Stomach (tissue), 9 donors: ENCODE results near the gene MIS12. TPM values are rescaled to one million over a fixed set of nuclear protein-coding genes. Genes with fewer than 3 reads are reported as not detected.

Experiments used
- DNase-seq, 2 donors: peaks; one replicate each; pipeline versions ENCODE4 v3.0.0 to v3.0.0-alpha.2; 2013 to 2019
- H3K27ac ChIP-seq, 5 donors: fragments of 200-600 bp in 4 of 5; sonication (generic) in 4 of 5; one replicate each; pipeline ENCODE4 v1.5.1; 2013 to 2019; ENCODE audit warnings: mild to moderate bottlenecking in 1 of 5, moderate library complexity in 1 of 5
- H3K27me3 ChIP-seq, 3 donors: fragments of 200-600 bp; sonication (generic); one replicate each; pipeline ENCODE4 v1.5.1; 2017 to 2019; ENCODE audit warnings: mixed run types in 1 of 3
- H3K36me3 ChIP-seq, 4 donors: fragments of 200-600 bp; sonication (generic); 1 replicate in 3 of 4; 2 replicates in 1 of 4; pipeline ENCODE4 v1.5.1; 2016 to 2019
- H3K4me1 ChIP-seq, 4 donors: fragments of 200-600 bp; sonication (generic); one replicate each; pipeline ENCODE4 v1.5.1; 2016 to 2019
- H3K4me3 ChIP-seq, 4 donors: fragments of 200-600 bp; sonication (generic) in 3 of 4; one replicate each; pipeline ENCODE4 v1.5.1; 2016 to 2019; ENCODE audit warnings: mild to moderate bottlenecking in 1 of 4
- H3K9me3 ChIP-seq, 4 donors: fragments of 200-600 bp; sonication (generic); one replicate each; pipeline ENCODE4 v1.5.1; 2016 to 2019
- EP300 ChIP-seq: sonication (generic); formaldehyde crosslinking; IDR thresholded peaks from one replicate; pipeline ENCODE4 v1.6.1; 2017; ENCODE audit warnings: antibody characterized with exemption
- POLR2A ChIP-seq, 4 donors: fragments of 450-650 bp; IDR thresholded peaks; one replicate each; pipeline ENCODE4 v1.6.1; 2016; ENCODE audit warnings: antibody characterized with exemption in 4 of 4, control low read depth in 2 of 4, mild to moderate bottlenecking in 1 of 4, moderate library complexity in 1 of 4
- POLR2AphosphoS5 ChIP-seq, 3 donors: sonication (generic); formaldehyde crosslinking; IDR thresholded peaks; one replicate each; pipeline ENCODE4 v1.6.1; 2016; ENCODE audit warnings: antibody characterized with exemption in 3 of 3
- WGBS, 5 donors: extraction: QIAGEN DNeasy Blood & Tissue Kit in 3 of 5; methylation state at CpG; one replicate each; pipeline versions ENCODE4 v1.1.5 to v1.1.7; 2013 to 2018; 5-methylcytosine and 5-hydroxymethylcytosine counted together
- intact Hi-C: fragments of 100-400 bp; cut with DNase I; formaldehyde crosslinking; loops from one replicate; pipeline ENCODE4 v1.15.1; 2023; ENCODE audit warnings: low total_unique reads
- polyA plus RNA-seq, 3 donors: library from polyadenylated mRNA; stranded (reverse); fragments of 200-250 nt; gene quantifications; one replicate each; pipeline ENCODE4 v1.2.3, GENCODE V29; 2013
- total RNA-seq, 5 donors: library from RNA; depleted of rRNA; stranded (reverse); fragments of >200 nt; gene quantifications; one replicate each; pipeline versions ENCODE4 v1.1.0 to v1.2.3, GENCODE V29; 2014 to 2016
- TF ChIP-seq, protein P1 (sequence below), 7 experiments: fragments of 450-650 bp in 4 of 7; fragments of 200-600 bp in 3 of 7; sonication (generic) in 3 of 7; IDR thresholded peaks; one replicate each; pipeline ENCODE4 v1.5.1; 2016 to 2019; ENCODE audit warnings: antibody characterized with exemption in 7 of 7, control low read depth in 2 of 7, mild to moderate bottlenecking in 1 of 7
- donor health status: healthy with polysubstance abuse.
- donor health status: Bipolar disorder and iron deficiency.
- donor health status: healthy.

Gene MIS12
- total and polyA plus RNA-seq, 8 donors, result 7.5 to 43.3 (median 13.6) TPM; not detected in 1

DNA sequence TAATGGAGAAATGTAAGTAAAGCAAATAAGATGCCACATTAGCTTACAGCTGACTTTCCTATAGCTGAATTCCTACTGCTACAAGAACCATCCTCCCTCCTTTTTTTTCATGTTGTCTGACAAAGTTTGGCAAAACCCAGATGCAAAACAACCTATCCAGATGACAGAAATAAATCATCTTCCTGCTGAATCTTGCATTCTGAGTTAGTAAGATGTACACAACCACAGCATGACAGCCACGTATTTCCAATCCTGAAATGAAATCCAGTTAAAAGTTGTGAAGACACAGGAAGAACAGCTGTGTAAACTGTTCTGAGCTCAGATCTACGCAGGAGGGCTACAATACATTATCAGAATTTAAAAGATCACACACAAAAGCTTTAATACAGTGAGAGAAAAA is 12.5 kb upstream of the MIS12 start:
- TF ChIP-seq POLR2AphosphoS5 (IDR thresholded peaks at IDR 0.05) (no peak), EP300 (no peak), POLR2A (IDR thresholded peaks at IDR 0.05) (no peak)
- TF ChIP-seq, protein P1, sequence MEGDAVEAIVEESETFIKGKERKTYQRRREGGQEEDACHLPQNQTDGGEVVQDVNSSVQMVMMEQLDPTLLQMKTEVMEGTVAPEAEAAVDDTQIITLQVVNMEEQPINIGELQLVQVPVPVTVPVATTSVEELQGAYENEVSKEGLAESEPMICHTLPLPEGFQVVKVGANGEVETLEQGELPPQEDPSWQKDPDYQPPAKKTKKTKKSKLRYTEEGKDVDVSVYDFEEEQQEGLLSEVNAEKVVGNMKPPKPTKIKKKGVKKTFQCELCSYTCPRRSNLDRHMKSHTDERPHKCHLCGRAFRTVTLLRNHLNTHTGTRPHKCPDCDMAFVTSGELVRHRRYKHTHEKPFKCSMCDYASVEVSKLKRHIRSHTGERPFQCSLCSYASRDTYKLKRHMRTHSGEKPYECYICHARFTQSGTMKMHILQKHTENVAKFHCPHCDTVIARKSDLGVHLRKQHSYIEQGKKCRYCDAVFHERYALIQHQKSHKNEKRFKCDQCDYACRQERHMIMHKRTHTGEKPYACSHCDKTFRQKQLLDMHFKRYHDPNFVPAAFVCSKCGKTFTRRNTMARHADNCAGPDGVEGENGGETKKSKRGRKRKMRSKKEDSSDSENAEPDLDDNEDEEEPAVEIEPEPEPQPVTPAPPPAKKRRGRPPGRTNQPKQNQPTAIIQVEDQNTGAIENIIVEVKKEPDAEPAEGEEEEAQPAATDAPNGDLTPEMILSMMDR (IDR thresholded peaks at IDR 0.05), result no peak
- 90 to 97% (median 94%) methylated on average over 2 of the region's 2 CpGs for WGBS, 5 donors
- Histone ChIP-seq H3K36me3 (peaks cover 31 to 77% (median 73%) of the 10 kb centered on the region in 4 donors), H3K4me1 (peaks cover 0 to 8% (median 6%) of the 10 kb centered on the region in 4 donors), H3K9me3 (no peaks in the 10 kb centered on the region), H3K27ac (no peak overlapping the region), H3K27me3 (no peaks in the 10 kb centered on the region), H3K4me3 (no peak overlapping the region)
- no peak for DNase-seq
- intact Hi-C loops, result no loop called here

DNA sequence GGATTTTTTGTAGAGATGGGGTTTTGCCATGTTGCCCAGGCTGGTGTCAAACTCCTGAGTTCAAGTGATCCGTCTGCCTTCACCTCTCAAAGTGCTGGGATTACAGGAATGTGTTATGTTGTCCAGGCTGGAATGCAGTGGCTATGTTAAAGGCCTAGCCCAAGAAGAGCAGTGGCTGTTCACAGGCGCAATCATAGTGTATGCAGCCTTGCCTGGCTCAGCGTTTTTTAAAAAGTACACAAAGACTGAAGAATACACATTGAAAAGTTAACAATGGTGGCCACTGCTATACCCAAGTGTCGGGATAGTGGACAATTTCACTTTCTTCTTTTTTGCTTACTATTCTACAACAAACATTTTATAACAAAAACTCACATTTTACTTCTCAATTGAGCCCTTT is 7.4 kb upstream of the MIS12 start:
- Histone ChIP-seq H3K27me3 (no peaks in the 10 kb centered on the region), H3K9me3 (no peaks in the 10 kb centered on the region), H3K4me3 (no peak overlapping the region), H3K36me3 (peaks cover 48 to 100% (median 97%) of the 10 kb centered on the region in 4 donors), H3K4me1 (peaks cover 0 to 27% (median 8%) of the 10 kb centered on the region in 4 donors), H3K27ac (no peak overlapping the region)
- DNase-seq, result no peak
- WGBS, 5 donors, result 93 to 100% (median 94%) methylated on average over 4 of the region's 4 CpGs
- intact Hi-C loops, result no loop called here
- TF ChIP-seq, protein P1 (IDR thresholded peaks at IDR 0.05), result no peak
- no peak for TF ChIP-seq EP300

- 78 to 88% (median 85%) methylated on average over 6 of the region's 6 CpGs for WGBS, 5 donors
- H3K27me3 ChIP-seq, result no peaks in the 10 kb centered on the region
- peaks cover 9 to 44% (median 27%) of the 10 kb centered on the region in 4 donors for H3K4me1 ChIP-seq
- peaks cover 40 to 89% (median 85%) of the 10 kb centered on the region in 4 donors for H3K36me3 ChIP-seq
- intact Hi-C loops, result no loop called here
- DNase-seq, result no peak
- H3K4me3 ChIP-seq, result no peak overlapping the region
- H3K9me3 ChIP-seq, result no peaks in the 10 kb centered on the region
- TF ChIP-seq POLR2AphosphoS5 (IDR thresholded peaks at IDR 0.05), result no peak
- TF ChIP-seq, protein P1 (IDR thresholded peaks at IDR 0.05), result no peak
- no peak for TF ChIP-seq POLR2A (IDR thresholded peaks at IDR 0.05)
- no peak for TF ChIP-seq EP300
- H3K27ac ChIP-seq, result no peak overlapping the region
Measured at GRCh38 chr17:5480962-5481361, 5.4 kb upstream of the MIS12 start.

DNA sequence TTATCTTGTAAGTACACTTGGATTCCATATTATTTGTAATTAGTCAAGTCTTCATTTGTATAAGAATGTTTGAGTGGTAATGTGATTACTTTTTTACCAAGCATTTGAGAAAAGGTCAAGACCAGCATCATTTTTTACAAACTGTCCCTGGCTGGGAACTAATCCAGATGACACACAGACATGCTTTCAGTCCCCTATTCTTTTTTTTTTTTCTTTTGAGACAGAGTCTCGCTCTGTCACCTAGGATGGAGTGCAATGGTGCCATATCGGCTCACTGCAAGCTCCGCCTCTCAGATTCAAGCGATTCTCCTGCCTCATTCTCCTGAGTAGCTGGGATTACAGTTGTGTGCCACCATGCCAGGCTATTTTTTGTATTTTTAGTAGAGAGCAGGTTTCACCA is 4.9 kb upstream of the MIS12 start:
- WGBS, 5 donors, result 89 to 99% (median 97%) methylated on average over 4 of the region's 4 CpGs

More for the DNA sequence above, 4.9 kb upstream of the MIS12 start:
- intact Hi-C loops, result no loop called here
- Histone ChIP-seq H3K4me1 (peaks cover 9 to 44% (median 27%) of the 10 kb centered on the region in 4 donors), H3K27me3 (no peaks in the 10 kb centered on the region), H3K27ac (no peak overlapping the region), H3K36me3 (peaks cover 40 to 84% (median 80%) of the 10 kb centered on the region in 4 donors), H3K4me3 (no peak overlapping the region), H3K9me3 (no peaks in the 10 kb centered on the region)
- DNase-seq, result no peak
- TF ChIP-seq POLR2AphosphoS5 (IDR thresholded peaks at IDR 0.05) (no peak), POLR2A (IDR thresholded peaks at IDR 0.05) (no peak), EP300 (no peak)
- TF ChIP-seq, protein P1 (IDR thresholded peaks at IDR 0.05), result no peak
